Stimulated activated CD8-positive, alpha-beta memory T cell treated with anti-CD3 and anti-CD28 coated beads, Interleukin-7, amount 100 ng/mL, for 24 hours (primary cell): ENCODE data around the gene PSD2.

Source experiments
- DNase-seq: peaks from one replicate; pipeline ENCODE4 v3.0.0-alpha.2; 2020; ENCODE audit warnings: low read depth

Gene PSD2

GRCh38 chr5:139811274-139811607, 15.6 kb downstream of the PSD2 start:
- DNase-seq: no peak

- DNase-seq: no peak
Measured at GRCh38 chr5:139812323-139812722, 16.7 kb downstream of the PSD2 start.

- no peak for DNase-seq
Measured at GRCh38 chr5:139812836-139813805, 17.5 kb downstream of the PSD2 start.

- no peak for DNase-seq
Measured at GRCh38 chr5:139814191-139814601, 18.6 kb downstream of the PSD2 start.

GRCh38 chr5:139814704-139815280, 19.2 kb downstream of the PSD2 start:
- DNase-seq: no peak

- DNase-seq: no peak
Measured at GRCh38 chr5:139816566-139816965, 21.0 kb downstream of the PSD2 start.

- no peak for DNase-seq
Measured at GRCh38 chr5:139817362-139817761, 21.8 kb downstream of the PSD2 start.

- no peak for DNase-seq
Measured at GRCh38 chr5:139817970-139818369, 22.4 kb downstream of the PSD2 start.

- no peak for DNase-seq
Measured at GRCh38 chr5:139820130-139820529, 24.5 kb downstream of the PSD2 start.

GRCh38 chr5:139820606-139821005, 25.0 kb downstream of the PSD2 start:
- DNase-seq: no peak

GRCh38 chr5:139821806-139822552, 26.4 kb downstream of the PSD2 start:
- no peak for DNase-seq

- DNase-seq: no peak
Measured at GRCh38 chr5:139822553-139823425, 27.2 kb downstream of the PSD2 start.

GRCh38 chr5:139823757-139824355, 28.2 kb downstream of the PSD2 start:
- DNase-seq: no peak

GRCh38 chr5:139825690-139826089, 30.1 kb downstream of the PSD2 start:
- no peak for DNase-seq

- no peak for DNase-seq
Measured at GRCh38 chr5:139828207-139828895, 32.7 kb downstream of the PSD2 start.

GRCh38 chr5:139829471-139829870, 33.9 kb downstream of the PSD2 start:
- no peak for DNase-seq

GRCh38 chr5:139831624-139832023, 36.0 kb downstream of the PSD2 start:
- no peak for DNase-seq

GRCh38 chr5:139833525-139833924, 37.9 kb downstream of the PSD2 start:
- DNase-seq: no peak

GRCh38 chr5:139835656-139836055, 40.0 kb downstream of the PSD2 start:
- DNase-seq: no peak

GRCh38 chr5:139836469-139837208, 41.0 kb downstream of the PSD2 start:
- DNase-seq: no peak
